HG03280 (cell line): ENCODE results near the gene STK40.

ENCODE experiments used
- ATAC-seq: cut with Tn5 transposase; IDR thresholded peaks from one replicate; pipeline ENCODE4 v1.9.1; 2021; ENCODE audit warnings: mild to moderate bottlenecking, moderate library complexity; ENCODE audit not compliant: unreplicated experiment

STK40 gene

GRCh38 chr1:36321119-36321951 lies 64.4 kb downstream of the STK40 start:
- no peak for ATAC-seq

GRCh38 chr1:36320767-36321118 lies 65.0 kb downstream of the STK40 start:
- ATAC-seq: no peak

DNA sequence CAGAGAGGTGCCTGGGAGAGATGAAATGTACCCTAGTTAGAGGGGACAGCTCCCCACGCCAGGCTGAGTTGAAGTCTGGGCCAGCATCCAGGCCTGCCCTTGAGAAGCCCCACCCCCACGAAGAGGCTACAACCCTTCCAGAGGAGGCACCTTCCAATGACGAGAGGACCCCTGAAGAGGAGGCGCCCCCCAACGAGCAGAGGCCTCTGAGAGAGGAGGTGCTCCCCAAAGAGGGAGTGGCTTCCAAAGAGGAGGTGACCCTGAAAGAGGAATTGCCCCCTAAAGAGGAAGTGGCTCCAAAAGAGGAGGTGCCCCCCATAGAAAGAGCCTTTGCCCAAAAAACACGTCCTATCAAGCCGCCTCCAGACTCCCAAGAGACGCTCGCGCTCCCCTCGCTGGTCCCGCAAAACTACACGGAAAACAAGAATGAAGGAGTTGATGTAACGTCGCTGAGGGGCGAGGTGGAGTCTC lies 65.4 kb downstream of the STK40 start:
- ATAC-seq: no peak

DNA sequence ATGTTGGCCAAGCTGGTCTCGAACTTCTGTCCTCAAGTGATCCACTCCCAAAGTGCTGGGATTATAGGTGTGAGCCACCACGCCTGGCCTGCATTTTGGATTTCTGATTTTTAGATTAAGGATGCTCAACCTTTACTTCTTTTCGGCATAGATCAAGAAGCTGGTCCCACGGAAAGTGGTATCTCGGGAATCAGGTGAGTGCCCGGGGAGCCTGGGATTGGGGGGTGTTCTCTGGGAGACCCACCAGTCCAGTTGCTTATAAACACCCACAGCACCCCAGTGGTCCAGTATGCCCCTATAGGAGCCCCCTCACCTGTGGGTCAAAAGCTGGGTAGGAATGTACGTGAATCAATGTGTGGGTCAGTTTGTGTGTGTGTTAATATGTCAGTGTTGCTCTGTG lies 76.3 kb downstream of the STK40 start:
- no peak for ATAC-seq

DNA sequence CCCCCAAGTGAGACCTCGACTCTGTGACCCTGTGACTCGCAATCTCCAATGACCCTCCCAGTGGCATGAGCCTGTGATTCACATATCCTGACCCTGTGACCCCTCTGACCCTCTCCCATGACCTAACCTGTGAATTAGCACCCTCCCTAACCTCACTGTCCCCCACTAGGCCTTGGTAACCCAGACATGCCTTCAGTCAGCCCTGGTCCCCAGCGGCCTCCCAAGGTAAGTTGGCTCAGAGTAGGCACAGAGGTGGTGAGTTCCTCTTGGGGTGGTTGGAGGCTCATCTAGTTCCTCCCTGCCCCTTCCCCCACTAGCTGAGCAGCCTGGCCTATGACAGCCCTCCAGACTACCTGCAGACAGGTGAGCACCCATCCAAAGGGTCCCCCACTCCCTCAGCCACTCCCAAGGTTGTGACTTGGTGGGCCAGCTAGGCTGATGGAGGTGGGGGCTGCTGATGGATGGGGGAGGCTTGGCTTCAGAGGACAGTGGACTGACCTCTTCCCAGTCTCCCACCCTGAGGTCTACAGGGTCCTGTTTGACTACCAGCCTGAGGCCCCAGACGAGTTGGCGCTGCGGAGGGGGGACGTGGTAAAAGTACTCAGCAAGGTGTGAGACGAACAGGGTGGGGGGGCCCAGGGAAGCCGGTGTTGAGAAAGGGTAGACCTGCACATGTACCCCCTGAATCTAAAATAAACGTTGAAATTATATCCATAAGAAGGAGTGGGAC lies 78.0 kb downstream of the STK40 start:
- no peak for ATAC-seq

- ATAC-seq: peak; percentile 98
Measured at GRCh38 chr1:36306902-36307456, 78.7 kb downstream of the STK40 start.

DNA sequence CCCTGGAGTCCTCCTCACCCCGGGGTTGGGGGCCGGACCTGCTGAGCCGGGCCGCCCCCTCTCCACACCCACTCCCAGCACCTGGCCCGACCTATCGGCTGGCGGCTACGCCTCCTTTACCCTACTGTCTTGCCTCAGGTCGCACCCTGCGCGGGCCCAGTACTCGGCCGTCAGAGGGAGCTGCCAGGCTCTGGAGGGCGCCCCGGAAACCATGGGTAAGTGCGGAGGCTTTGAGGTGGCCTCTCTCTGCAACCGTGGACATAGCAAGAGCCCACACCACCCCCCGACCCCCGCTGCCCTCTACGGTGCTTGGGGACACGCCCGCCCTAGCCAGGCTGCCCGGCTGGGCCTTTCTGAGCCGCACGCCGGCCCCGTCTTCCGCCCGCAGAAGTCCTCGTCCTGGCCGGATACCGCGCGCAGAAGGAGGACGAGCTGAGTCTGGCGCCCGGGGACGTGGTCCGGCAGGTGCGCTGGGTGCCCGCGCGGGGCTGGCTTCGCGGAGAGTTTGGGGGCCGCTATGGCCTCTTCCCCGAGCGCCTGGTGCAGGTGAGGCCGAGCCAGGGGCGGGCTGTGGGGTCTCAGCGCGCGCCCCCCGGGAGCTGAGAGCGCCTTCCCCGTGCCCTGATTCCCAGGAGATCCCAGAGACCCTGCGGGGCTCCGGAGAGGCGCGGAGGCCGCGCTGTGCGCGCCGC lies 79.4 kb downstream of the STK40 start, which contains the start of gene SH3D21:
SH3D21 (plus strand) TSS at position 159 of the 692 bp plus-strand sequence; CDS start at position 212, 53 bp downstream.
- peak; percentile 31 for ATAC-seq

- no peak for ATAC-seq
Measured at GRCh38 chr1:36305915-36306209, 79.9 kb downstream of the STK40 start.

DNA sequence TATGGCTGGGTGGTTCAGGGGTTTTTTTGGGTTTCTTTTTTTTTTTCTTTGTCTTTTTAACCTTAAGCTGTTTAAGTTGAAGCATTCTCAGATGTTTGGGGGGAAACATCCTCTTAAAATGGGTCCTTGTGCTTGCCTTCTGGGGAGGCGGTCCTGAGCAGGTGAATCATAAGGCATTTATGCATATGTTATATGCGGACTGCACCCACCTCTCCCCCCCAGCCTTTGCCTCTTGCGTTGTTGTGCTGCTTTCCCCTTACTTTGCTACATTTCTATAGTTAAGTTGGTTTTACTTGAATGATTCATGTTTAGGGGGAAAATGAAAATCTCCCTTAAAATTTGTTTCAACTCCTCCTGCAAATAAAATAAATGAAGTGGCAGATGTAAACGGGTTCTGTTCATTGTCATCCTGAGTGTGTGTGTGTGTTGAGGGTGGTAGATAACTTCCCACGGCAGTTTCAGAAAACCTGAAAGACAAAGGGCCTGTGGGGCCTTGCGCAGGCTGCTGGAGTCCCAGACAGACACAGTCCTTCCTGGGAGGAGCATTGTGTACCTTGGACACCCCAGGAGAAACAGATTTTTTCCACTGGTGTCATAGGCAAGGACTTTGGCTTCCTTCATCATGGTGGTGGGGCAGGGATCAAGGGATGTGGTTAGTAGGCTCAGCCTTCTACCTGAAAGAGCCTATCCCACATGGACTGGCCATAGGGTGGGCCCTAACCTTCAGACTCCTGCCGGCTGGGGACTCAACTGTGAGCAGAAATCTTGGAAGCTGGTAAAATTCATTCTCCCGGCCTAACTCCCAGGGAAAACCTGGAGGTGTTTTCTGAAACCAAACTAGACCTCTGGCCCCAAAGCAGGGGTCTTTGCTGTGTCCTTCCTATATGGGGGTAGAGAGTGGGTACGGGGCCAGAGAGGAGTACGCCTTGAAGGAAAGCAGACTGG lies 80.5 kb downstream of the STK40 start:
- ATAC-seq: no peak

GRCh38 chr1:36304521-36304920 lies 81.2 kb downstream of the STK40 start:
- no peak for ATAC-seq

DNA sequence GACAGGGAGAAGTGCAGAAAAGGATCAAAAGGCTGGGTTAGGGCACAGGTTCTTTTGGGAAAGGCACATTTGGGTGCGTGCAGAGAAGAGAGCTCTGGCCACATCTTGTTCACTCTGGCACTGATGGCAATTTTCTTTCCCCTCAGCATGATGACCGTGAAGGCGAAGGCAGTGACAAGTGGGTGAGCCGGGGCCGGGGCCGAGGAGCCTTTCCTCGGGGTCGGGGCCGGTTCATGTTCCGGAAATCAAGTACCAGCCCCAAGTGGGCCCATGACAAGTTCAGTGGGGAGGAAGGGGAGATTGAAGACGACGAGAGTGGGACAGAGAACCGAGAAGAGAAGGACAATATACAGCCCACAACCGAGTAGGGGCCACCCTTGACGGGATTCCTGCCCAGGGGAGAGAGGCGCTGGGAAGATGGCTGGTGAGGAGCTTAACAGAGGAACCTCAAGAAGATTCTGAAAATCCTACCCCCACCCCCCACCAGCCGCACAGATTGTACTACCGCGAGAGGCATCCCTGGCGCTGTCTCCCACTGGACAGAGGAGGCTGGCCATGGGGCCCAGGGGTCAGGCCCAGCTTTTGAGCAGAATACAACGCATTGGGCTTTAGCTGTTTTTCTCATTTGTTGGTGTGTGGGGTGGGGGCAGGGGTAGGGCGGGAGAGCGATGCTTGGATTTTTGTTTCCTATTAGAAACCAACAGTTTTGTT lies 81.9 kb downstream of the STK40 start:
- no peak for ATAC-seq

DNA sequence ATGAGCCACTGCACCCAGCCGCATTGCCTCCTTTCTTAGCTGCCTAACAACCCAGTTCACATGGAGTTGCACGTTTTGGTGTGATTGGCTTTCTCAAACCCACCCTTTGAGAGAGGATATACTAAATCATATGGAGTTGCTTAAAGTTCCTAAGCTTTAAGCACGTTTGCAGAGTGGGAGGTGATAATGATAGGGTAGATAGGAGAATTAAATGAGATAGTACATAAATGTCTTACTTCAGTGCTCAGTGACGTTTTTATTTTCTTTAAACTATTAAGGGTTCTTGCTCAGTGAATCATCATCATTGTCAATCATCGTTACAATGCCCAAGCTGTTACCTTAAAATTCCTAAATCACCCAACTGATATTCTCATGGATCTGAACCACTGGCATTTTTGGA lies 82.5 kb downstream of the STK40 start:
- ATAC-seq: no peak

- no peak for ATAC-seq
Measured at GRCh38 chr1:36301220-36301619, 84.5 kb downstream of the STK40 start.

DNA sequence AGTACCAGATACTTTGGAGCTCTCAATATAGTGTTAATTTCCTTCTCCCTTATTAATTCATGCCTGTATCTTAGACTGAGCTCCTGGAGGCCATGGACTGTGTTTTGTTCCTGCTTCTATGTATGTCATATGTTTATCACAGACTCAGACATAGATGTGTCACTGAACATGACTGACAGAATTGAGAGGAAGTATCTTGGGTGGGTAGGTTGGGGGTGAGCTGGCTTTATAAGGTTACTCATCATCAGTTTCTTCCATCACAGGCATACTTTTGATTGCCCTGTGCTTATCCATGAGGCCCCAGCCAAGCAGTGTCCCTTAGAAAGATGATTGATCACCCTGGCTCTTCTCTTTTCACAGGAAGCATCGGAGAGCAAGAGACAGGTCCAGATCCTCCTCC lies 85.2 kb downstream of the STK40 start:
- no peak for ATAC-seq

- no peak for ATAC-seq
Measured at GRCh38 chr1:36298640-36299039, 87.1 kb downstream of the STK40 start.

DNA sequence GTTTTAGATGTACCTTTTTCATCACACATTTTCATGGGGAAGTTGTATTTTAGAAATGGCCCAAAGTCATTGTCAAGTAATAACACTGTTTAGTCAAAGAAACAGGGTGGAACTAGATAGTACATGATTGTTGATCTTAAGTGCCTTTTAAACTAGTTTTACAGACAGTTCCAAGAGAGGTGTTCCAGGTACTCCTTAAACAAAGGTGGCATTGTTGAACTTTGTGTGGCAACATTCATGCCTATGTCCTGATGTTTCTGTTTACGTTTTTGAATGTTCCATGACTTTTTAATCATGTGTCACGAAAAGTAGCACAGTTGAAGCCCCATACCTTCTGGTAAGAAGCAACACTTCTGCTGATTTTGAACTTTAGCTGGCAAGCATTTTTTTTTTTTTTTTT lies 88.7 kb downstream of the STK40 start:
- ATAC-seq: no peak

GRCh38 chr1:36295390-36295789 lies 90.3 kb downstream of the STK40 start:
- no peak for ATAC-seq
